CD4-positive, alpha-beta T cell (primary cell): ENCODE data around the gene ERICH4. TPM values are rescaled to one million over a fixed set of nuclear protein-coding genes. Genes with fewer than 3 reads are reported as not detected.

Source experiments
- ATAC-seq: fragments of 200-7000 bp; cut with Tn5 transposase; one replicate; pipeline ENCODE4 v1.10.0; 2022; ENCODE audit warnings: mild to moderate bottlenecking; ENCODE audit not compliant: poor library complexity
- CTCF ChIA-PET: fragments of 350-600 bp; sonication (Branson Sonifier 250); formaldehyde crosslinking; loops from one replicate; lab custom pipeline; 2021; ENCODE audit warnings: antibody characterized with exemption, inconsistent platforms; lab: Charles Lee
- POLR2A ChIA-PET: fragments of 350-600 bp; sonication (Branson Sonifier 250); formaldehyde crosslinking; loops from one replicate; lab custom pipeline; 2021; ENCODE audit warnings: antibody characterized with exemption, inconsistent platforms; lab: Charles Lee
- DNase-seq, 14 experiments: peaks; one replicate each; pipeline ENCODE4 v3.0.0-alpha.2; 2013 to 2020; ENCODE audit warnings: mixed read lengths in 2 of 14
- H3K27ac ChIP-seq, 2 donors: one replicate each; pipeline versions ENCODE4 v1.5.1 to v1.7.0; 2013; ENCODE audit warnings: low read length in 2 of 2, low read depth in 1 of 2, mild to moderate bottlenecking in 1 of 2
- H3K27me3 ChIP-seq, 2 experiments: 1 replicate in 1 of 2; 2 replicates in 1 of 2; pipeline versions ENCODE4 v1.6.1 to v1.7.0; 2013; ENCODE audit warnings: low read length in 2 of 2, control low read depth in 1 of 2, mild to moderate bottlenecking in 1 of 2, moderate library complexity in 1 of 2; ENCODE audit not compliant: insufficient read depth in 2 of 2, control insufficient read depth in 1 of 2
- H3K36me3 ChIP-seq: one replicate; pipeline ENCODE4 v1.6.1; 2013; ENCODE audit warnings: low read length, control low read depth; ENCODE audit not compliant: insufficient read depth
- H3K4me1 ChIP-seq: one replicate; pipeline ENCODE4 v1.6.1; 2013; ENCODE audit warnings: low read length, control low read depth; ENCODE audit not compliant: insufficient read depth
- H3K4me3 ChIP-seq: one replicate; pipeline ENCODE4 v1.5.1; 2013; ENCODE audit warnings: mild to moderate bottlenecking, low read length, moderate library complexity
- H3K9me3 ChIP-seq, 2 experiments: 1 replicate in 1 of 2; 2 replicates in 1 of 2; pipeline versions ENCODE4 v1.6.1 to v1.7.0; 2013; ENCODE audit warnings: low read length in 2 of 2, mild to moderate bottlenecking in 2 of 2, control low read depth in 1 of 2, moderate library complexity in 1 of 2; ENCODE audit not compliant: control insufficient read depth in 1 of 2, insufficient read depth in 1 of 2
- H3K27ac Mint-ChIP-seq: one replicate; pipeline ENCODE4 v1.8.0; 2020; ENCODE audit warnings: mixed read lengths
- H3K27me3 Mint-ChIP-seq: one replicate; pipeline ENCODE4 v1.8.0; 2021; ENCODE audit warnings: mixed read lengths
- H3K36me3 Mint-ChIP-seq: one replicate; pipeline ENCODE4 v1.8.0; 2021; ENCODE audit warnings: low read depth, mixed read lengths
- H3K4me1 Mint-ChIP-seq: one replicate; pipeline ENCODE4 v1.8.0; 2021; ENCODE audit warnings: low read depth, mixed read lengths
- H3K4me3 Mint-ChIP-seq: one replicate; pipeline ENCODE4 v1.8.0; 2020; ENCODE audit warnings: mild to moderate bottlenecking, mixed read lengths
- H3K9me3 Mint-ChIP-seq: one replicate; pipeline ENCODE4 v1.8.0; 2020; ENCODE audit warnings: mixed read lengths
- CTCF ChIP-seq: fragments of 200-600 bp; IDR thresholded peaks from one replicate; pipeline ENCODE4 v1.8.0; 2022; ENCODE audit warnings: antibody characterized with exemption, mild to moderate bottlenecking
- intact Hi-C, 2 experiments: fragments of 100-400 bp; cut with DNase I in 1 of 2; cut with micrococcal nuclease in 1 of 2; formaldehyde crosslinking; loops; one replicate each; pipeline versions ENCODE4 v1.15.1 to v1.9.0; 2023 to 2025; cut with DNase I, micrococcal nuclease
- total RNA-seq, 174 experiments: library from RNA in 2 of 174; stranded (reverse) in 2 of 174; gene quantifications; one replicate each; pipeline ENCODE4 v1.2.3 and lab custom pipeline; 2021 to 2026

Gene ERICH4
- total RNA-seq, 2 experiments from 2014 or later = not detected

DNA sequence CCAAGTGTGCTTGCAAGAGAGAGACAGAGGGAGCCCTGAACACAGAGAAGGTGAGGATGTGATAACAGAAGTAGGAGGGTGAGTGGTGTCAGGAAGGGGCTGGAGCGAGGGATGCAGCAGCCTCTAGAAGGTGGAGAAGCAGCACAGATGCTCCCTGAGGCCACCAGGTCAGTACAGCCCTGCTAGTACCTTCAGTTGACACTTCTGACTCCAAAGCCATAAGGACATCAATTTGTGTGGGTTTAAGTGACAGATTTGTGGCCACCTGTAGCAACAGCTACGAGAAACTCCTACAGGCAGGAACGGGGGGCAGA, 6.9 kb downstream of the ERICH4 start:
- Histone ChIP-seq H3K27ac (no peak overlapping the region), H3K4me1 (peaks cover 20% of the 10 kb centered on the region), H3K4me3 (no peak overlapping the region), H3K27me3 (peaks cover 4 to 8% of the 10 kb centered on the region in 2 experiments), H3K9me3 (no peaks in the 10 kb centered on the region), H3K36me3 (no peaks in the 10 kb centered on the region)
- H3K4me1 Mint-ChIP-seq = no peaks in the 10 kb centered on the region
- peaks cover 22% of the 10 kb centered on the region for H3K27me3 Mint-ChIP-seq
- no peaks in the 10 kb centered on the region for H3K9me3 Mint-ChIP-seq
- no peak overlapping the region for H3K4me3 Mint-ChIP-seq
- ChIA-PET CTCF (interaction anchor here (0.6 to 3.7 kb wide), 14 partner anchors 10 to 145 kb away, joined by 3 to 39 read pairs (median 6); partner anchors contain the start of gene DMAC2), POLR2A (interaction anchor here (1.3 to 2.2 kb wide), 4 partner anchors 9 to 126 kb away, joined by 3 to 16 read pairs (median 6); partner anchors contain the start of gene CEACAM21)
- intact Hi-C loops = loop anchor here (1.0 to 5.0 kb wide), 6 partner anchors 67 to 147 kb away; no protein-coding TSS in a partner anchor
- no peak overlapping the region for H3K27ac Mint-ChIP-seq
- TF ChIP-seq CTCF = no peak
- no peaks in the 10 kb centered on the region for H3K36me3 Mint-ChIP-seq
- no peak for DNase-seq
- ATAC-seq = no peak

DNA sequence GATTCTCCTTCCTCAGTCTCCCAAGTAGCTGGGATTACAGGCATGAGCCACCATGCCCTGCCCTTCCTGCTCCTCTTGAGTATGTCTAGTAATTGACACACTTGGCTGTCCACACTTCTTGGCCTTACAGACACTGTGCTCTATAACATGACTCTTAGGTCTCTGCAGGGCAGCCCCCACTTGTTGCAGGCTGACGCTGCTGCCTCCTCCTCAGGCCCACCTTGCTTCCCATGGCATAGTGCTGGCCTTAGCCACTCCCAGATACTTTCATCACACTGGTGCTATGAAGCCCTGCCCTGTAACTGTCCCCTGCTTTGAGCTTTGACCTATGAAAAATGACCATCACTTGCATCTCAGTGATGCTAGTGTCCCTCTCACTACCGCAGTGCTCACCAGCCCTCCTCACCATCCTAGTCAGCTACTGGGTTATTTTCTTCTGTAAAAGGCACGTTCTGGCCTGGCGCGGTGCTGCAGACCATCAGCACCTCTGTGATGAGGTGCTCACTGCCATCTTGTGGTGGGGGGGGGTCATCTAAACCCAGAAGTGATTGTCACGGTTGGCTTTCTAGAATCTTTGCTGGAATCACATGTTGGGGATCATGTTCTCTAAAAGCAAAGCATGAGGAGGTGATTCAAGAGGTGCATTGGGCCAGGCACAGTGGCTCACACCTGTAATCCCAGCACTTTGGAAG, 9.8 kb downstream of the ERICH4 start:
- Histone ChIP-seq H3K27ac (no peak overlapping the region), H3K9me3 (no peaks in the 10 kb centered on the region), H3K27me3 (peaks cover 3 to 9% of the 10 kb centered on the region in 2 experiments), H3K4me3 (no peak overlapping the region), H3K4me1 (peaks cover 21% of the 10 kb centered on the region), H3K36me3 (no peaks in the 10 kb centered on the region)
- DNase-seq (no peak), ATAC-seq (no peak)
- Mint-ChIP-seq H3K4me1 (peaks cover 8% of the 10 kb centered on the region), H3K9me3 (no peaks in the 10 kb centered on the region), H3K27ac (no peak overlapping the region), H3K36me3 (no peaks in the 10 kb centered on the region), H3K4me3 (no peak overlapping the region), H3K27me3 (peaks cover 16% of the 10 kb centered on the region)
- POLR2A ChIA-PET = no interaction called here
- no peak for TF ChIP-seq CTCF
- CTCF ChIA-PET = no interaction called here
- intact Hi-C loops = loop anchor here in 1 of 2 experiments (5.0 kb wide), 1 partner anchor 65 kb away; no protein-coding TSS in a partner anchor

DNA sequence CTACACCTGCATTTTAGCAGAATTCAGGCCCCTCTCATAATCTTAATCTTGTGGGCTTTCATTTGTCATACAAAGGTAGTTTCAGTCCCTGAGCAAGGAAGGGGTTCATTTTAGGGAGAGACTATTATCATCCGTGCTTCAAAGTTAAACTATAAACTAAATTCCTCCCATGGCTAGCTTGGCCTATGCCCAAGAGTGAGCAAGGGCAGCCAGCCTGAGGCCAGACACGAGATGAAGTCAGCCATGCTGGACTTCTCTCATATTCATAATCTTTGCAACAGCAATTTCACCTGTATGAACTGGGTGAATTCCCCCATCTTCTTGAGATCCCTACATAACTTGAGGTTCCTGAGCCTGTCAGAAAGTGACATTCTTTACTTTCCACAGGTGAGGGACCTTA, 13.0 kb downstream of the ERICH4 start:
- ChIA-PET CTCF (interaction anchor here (1.0 to 1.8 kb wide), 2 partner anchors 108 to 115 kb away, joined by 4 to 8 read pairs; no protein-coding TSS in a partner anchor), POLR2A (interaction anchor here (2.2 kb wide), 1 partner anchor 75 kb away, joined by 5 read pairs; no protein-coding TSS in a partner anchor)
- peaks cover 12% of the 10 kb centered on the region for H3K4me1 Mint-ChIP-seq
- H3K36me3 Mint-ChIP-seq = no peaks in the 10 kb centered on the region
- H3K9me3 ChIP-seq = no peaks in the 10 kb centered on the region
- H3K27ac Mint-ChIP-seq = no peak overlapping the region
- H3K4me3 ChIP-seq = no peak overlapping the region
- peaks cover 8% of the 10 kb centered on the region for H3K4me1 ChIP-seq
- peaks cover 0 to 2% of the 10 kb centered on the region in 2 experiments for H3K27me3 ChIP-seq
- no peak for TF ChIP-seq CTCF
- no peak overlapping the region for H3K27ac ChIP-seq
- intact Hi-C loops = no loop called here
- H3K36me3 ChIP-seq = no peaks in the 10 kb centered on the region
- H3K4me3 Mint-ChIP-seq = no peak overlapping the region
- no peak for ATAC-seq
- peaks cover 25% of the 10 kb centered on the region for H3K27me3 Mint-ChIP-seq
- no peak for DNase-seq
- H3K9me3 Mint-ChIP-seq = no peaks in the 10 kb centered on the region
